GM12878 (cell line): ENCODE results near the gene SSR2. TPM values are rescaled to one million over a fixed set of nuclear protein-coding genes. Genes with fewer than 3 reads are reported as not detected.

Source experiments
- ATF7 ChIP-seq: fragments of 450-650 bp; IDR thresholded peaks from 2 replicates; pipeline ENCODE4 v1.6.1; 2016; ENCODE audit warnings: low read depth, mild to moderate bottlenecking
- BACH1 ChIP-seq: fragments of 450-650 bp; IDR thresholded peaks from 2 replicates; pipeline ENCODE4 v1.6.1; 2017; ENCODE audit warnings: mild to moderate bottlenecking, borderline replicate concordance
- GABPA ChIP-seq: IDR thresholded peaks from 2 replicates; pipeline ENCODE4 v1.6.1; 2014; ENCODE audit warnings: antibody characterized with exemption, low read depth, mild to moderate bottlenecking, inconsistent platforms
- HDAC6 ChIP-seq: fragments of 200-600 bp; sonication (generic); IDR thresholded peaks from one replicate; pipeline ENCODE4 v1.8.0; 2017; ENCODE audit warnings: antibody characterized with exemption; ENCODE audit not compliant: unreplicated experiment
- IRF5 ChIP-seq: fragments of 450-650 bp; IDR thresholded peaks from 2 replicates; pipeline ENCODE4 v1.6.1; 2017; ENCODE audit warnings: borderline replicate concordance
- MTA2 ChIP-seq: fragments of 450-650 bp; IDR thresholded peaks from 2 replicates; pipeline ENCODE4 v1.6.1; 2016; ENCODE audit warnings: low read depth, mild to moderate bottlenecking, moderate library complexity
- NFIC ChIP-seq: IDR thresholded peaks from 2 replicates; pipeline ENCODE4 v1.6.1; 2012; ENCODE audit warnings: low read depth, mild to moderate bottlenecking, inconsistent platforms, low read length, moderate library complexity
- NR2C1 ChIP-seq: fragments of 450-650 bp; IDR thresholded peaks from 2 replicates; pipeline ENCODE4 v1.6.1; 2017; ENCODE audit warnings: antibody characterized with exemption, mild to moderate bottlenecking, moderate library complexity
- NRF1 ChIP-seq: conservative IDR thresholded peaks from 2 replicates; pipeline ENCODE4 v1.6.1; 2011; ENCODE audit warnings: mild to moderate bottlenecking, low read depth, low read length, improper control_type of control experiment
- PAX8 ChIP-seq: fragments of 450-650 bp; IDR thresholded peaks from 2 replicates; pipeline ENCODE4 v1.6.1; 2017; ENCODE audit warnings: mild to moderate bottlenecking, moderate library complexity
- PBX3 ChIP-seq: IDR thresholded peaks from 2 replicates; pipeline ENCODE4 v1.6.1; 2011; ENCODE audit warnings: mild to moderate bottlenecking, low read depth, low read length, moderate library complexity; ENCODE audit not compliant: insufficient replicate concordance
- POU2F2 ChIP-seq: IDR thresholded peaks from 3 replicates; pipeline ENCODE4 v1.6.1; 2011; ENCODE audit warnings: low read depth, mild to moderate bottlenecking, low read length, borderline replicate concordance
- RELA ChIP-seq: fragments of 450-650 bp; IDR thresholded peaks from 2 replicates; pipeline ENCODE4 v1.8.0; 2014; ENCODE audit warnings: borderline replicate concordance; ENCODE audit not compliant: partially characterized antibody
- REST ChIP-seq: IDR thresholded peaks from 2 replicates; pipeline ENCODE4 v1.6.1; 2012; ENCODE audit warnings: mild to moderate bottlenecking, low read depth, low read length
- SIN3A ChIP-seq: IDR thresholded peaks from 2 replicates; pipeline ENCODE4 v1.6.1; 2012; ENCODE audit warnings: low read depth, low read length, improper control_type of control experiment
- SMC3 ChIP-seq: IDR thresholded peaks from 2 replicates; pipeline ENCODE4 v1.6.1; 2011; ENCODE audit warnings: low read length, improper control_type of control experiment, borderline replicate concordance
- SP1 ChIP-seq: IDR thresholded peaks from one replicate; pipeline ENCODE4 v1.6.1; 2011; ENCODE audit warnings: low read depth, low read length
- SUPT20H ChIP-seq: IDR thresholded peaks from 2 replicates; pipeline ENCODE4 v1.6.1; 2011; ENCODE audit warnings: low read depth, mild to moderate bottlenecking, low read length, moderate library complexity, borderline replicate concordance; ENCODE audit not compliant: control insufficient read depth
- SUZ12 ChIP-seq: fragments of 200-600 bp; sonication (generic); IDR thresholded peaks from one replicate; pipeline ENCODE4 v1.6.1; 2018; ENCODE audit warnings: antibody characterized with exemption, mild to moderate bottlenecking; ENCODE audit not compliant: unreplicated experiment
- ZNF217 ChIP-seq: fragments of 450-650 bp; IDR thresholded peaks from 2 replicates; pipeline ENCODE4 v1.6.1; 2017; ENCODE audit warnings: antibody characterized with exemption, mild to moderate bottlenecking
- ZNF24 ChIP-seq: fragments of 450-650 bp; IDR thresholded peaks from 2 replicates; pipeline ENCODE4 v1.6.1; 2017; ENCODE audit warnings: antibody characterized with exemption, mild to moderate bottlenecking
- polyA plus RNA-seq, 11 experiments: library from polyadenylated mRNA; depleted of rRNA in 4 of 11; unstranded in 6 of 11; stranded (reverse) in 5 of 11; fragments of >200 nt; fragmentation: Nextera tagmentation in 4 of 11; fragmentation: Illumina TruSeq in 1 of 11; extraction: Ambion mirVana in 4 of 11; extraction: Trizol in 1 of 11; gene quantifications; 1 replicate in 1 of 11; 2 replicates in 10 of 11; pipeline versions ENCODE4 v1.2.1 to v1.2.3, GENCODE V29; 2011 to 2016; ENCODE audit warnings: inconsistent platforms in 2 of 11, missing spikeins in 2 of 11, low read depth in 1 of 11
- total RNA-seq, 4 experiments: library from RNA; depleted of rRNA in 3 of 4; stranded (reverse); fragments of >200 nt in 3 of 4; fragmentation: Illumina TruSeq in 1 of 4; extraction: Trizol in 1 of 4; gene quantifications; 2 replicates each; pipeline versions ENCODE4 v1.2.1 to v1.2.3, GENCODE V29; 2013 to 2021
- TF ChIP-seq, protein P1 (sequence below): fragments of 450-650 bp; IDR thresholded peaks from 2 replicates; pipeline ENCODE4 v1.6.1; 2017; ENCODE audit warnings: mild to moderate bottlenecking, low read depth, inconsistent platforms; ENCODE audit not compliant: poor library complexity, severe bottlenecking

The SSR2 gene
- total and polyA plus RNA-seq, 10 of the 15 experiments (the other 5 are each of a cell fraction or from before 2014, with no cell fraction given): 207 to 553 (median 315) TPM

GRCh38 chr1:155976062-155976912, 44.5 kb downstream of the SSR2 start (continued):
- no peak for TF ChIP-seq ZNF217
- TF ChIP-seq SIN3A: 0 out of 2 replicates have a peak, but pooled peaks have one; percentile 23
- TF ChIP-seq ATF7: 0 out of 2 replicates have a peak, but pooled peaks have one; percentile 19
- TF ChIP-seq NRF1: no peak
- no peak for TF ChIP-seq SMC3
- TF ChIP-seq IRF5: no peak
- no peak for TF ChIP-seq POU2F2
- TF ChIP-seq SUZ12: no peak
- no peak for TF ChIP-seq PBX3
- TF ChIP-seq ZNF24: no peak
- TF ChIP-seq MTA2: no peak
- no peak for TF ChIP-seq GABPA
- TF ChIP-seq SUPT20H: no peak
- no peak for TF ChIP-seq PAX8
- TF ChIP-seq SP1: no peak
- no peak for TF ChIP-seq NFIC
- no peak for TF ChIP-seq RELA
- TF ChIP-seq HDAC6: no peak
- TF ChIP-seq, protein P1, sequence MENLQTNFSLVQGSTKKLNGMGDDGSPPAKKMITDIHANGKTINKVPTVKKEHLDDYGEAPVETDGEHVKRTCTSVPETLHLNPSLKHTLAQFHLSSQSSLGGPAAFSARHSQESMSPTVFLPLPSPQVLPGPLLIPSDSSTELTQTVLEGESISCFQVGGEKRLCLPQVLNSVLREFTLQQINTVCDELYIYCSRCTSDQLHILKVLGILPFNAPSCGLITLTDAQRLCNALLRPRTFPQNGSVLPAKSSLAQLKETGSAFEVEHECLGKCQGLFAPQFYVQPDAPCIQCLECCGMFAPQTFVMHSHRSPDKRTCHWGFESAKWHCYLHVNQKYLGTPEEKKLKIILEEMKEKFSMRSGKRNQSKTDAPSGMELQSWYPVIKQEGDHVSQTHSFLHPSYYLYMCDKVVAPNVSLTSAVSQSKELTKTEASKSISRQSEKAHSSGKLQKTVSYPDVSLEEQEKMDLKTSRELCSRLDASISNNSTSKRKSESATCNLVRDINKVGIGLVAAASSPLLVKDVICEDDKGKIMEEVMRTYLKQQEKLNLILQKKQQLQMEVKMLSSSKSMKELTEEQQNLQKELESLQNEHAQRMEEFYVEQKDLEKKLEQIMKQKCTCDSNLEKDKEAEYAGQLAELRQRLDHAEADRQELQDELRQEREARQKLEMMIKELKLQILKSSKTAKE: no peak
- no peak for TF ChIP-seq REST
- TF ChIP-seq BACH1: no peak
- TF ChIP-seq NR2C1: no peak
